GM12878 (cell line): ENCODE data around the gene YARS1. TPM values are rescaled to one million over a fixed set of nuclear protein-coding genes. Genes with fewer than 3 reads are reported as not detected.

ENCODE experiments used
- ATAC-seq: fragments of 200-7000 bp; cut with Tn5 transposase; 3 replicates; pipeline ENCODE4 v1.9.1; 2020; ENCODE audit warnings: mild to moderate bottlenecking, moderate library complexity
- BruUV-seq: library from RNA; stranded (reverse); fragments of 400-500 nt; replicated peaks from 2 replicates; lab custom pipeline; 2021; lab: Mats Ljungman, UMichigan
- CTCF ChIA-PET: fragments of 300-600 bp; sonication (Branson Sonifier 250); formaldehyde crosslinking; extraction: SDS; loops from one replicate; lab custom pipeline; 2021; ENCODE audit warnings: inconsistent platforms; lab: Yijun Ruan, JAX
- POLR2A ChIA-PET: fragments of 350-600 bp; formaldehyde crosslinking; extraction: SDS; loops from one replicate; lab custom pipeline; 2021; ENCODE audit warnings: inconsistent platforms; lab: Charles Lee
- RAD21 ChIA-PET: fragments of 300-600 bp; sonication (Branson Sonifier 250); formaldehyde crosslinking; loops from one replicate; lab custom pipeline; 2023; ENCODE audit warnings: antibody characterized with exemption; ENCODE audit not compliant: unreplicated experiment; lab: Charles Lee
- SMC1A ChIA-PET: fragments of 300-600 bp; sonication (Branson Sonifier 250); formaldehyde crosslinking; loops from one replicate; lab custom pipeline; 2023; ENCODE audit not compliant: unreplicated experiment, uncharacterized antibody; lab: Charles Lee
- DNase-seq: peaks from one replicate; pipeline ENCODE4 v3.0.0-alpha.2; 2011; ENCODE audit warnings: low read depth, low spot score
- FAIRE-seq: peaks from 3 replicates; lab custom pipeline; 2011; peaks lifted over from hg19 to GRCh38; lab: Jason Lieb, UNC
- H2AFZ ChIP-seq: 2 replicates; pipeline ENCODE4 v1.6.0; 2011; ENCODE audit warnings: low read depth, low read length, control low read depth; ENCODE audit not compliant: control insufficient read depth
- H3K27ac ChIP-seq: 2 replicates; pipeline ENCODE4 v1.5.1; 2011; ENCODE audit warnings: control low read depth; ENCODE audit not compliant: control insufficient read depth, insufficient read depth
- H3K27me3 ChIP-seq, 2 experiments: replicated peaks in 1 of 2; 2 replicates each; pipeline versions ENCODE4 v1.6.0 to v1.6.1; 2011; ENCODE audit warnings: low read length in 1 of 2; ENCODE audit not compliant: control insufficient read depth in 2 of 2, insufficient read depth in 2 of 2
- H3K36me3 ChIP-seq, 2 experiments: 2 replicates each; pipeline ENCODE4 v1.5.1; 2011; ENCODE audit warnings: low read length in 1 of 2; ENCODE audit not compliant: control insufficient read depth in 2 of 2, insufficient read depth in 2 of 2
- H3K4me1 ChIP-seq: 2 replicates; pipeline ENCODE4 v1.6.1; 2011; ENCODE audit warnings: mild to moderate bottlenecking, low read length, moderate library complexity, mixed read lengths; ENCODE audit not compliant: control insufficient read depth, insufficient read depth
- H3K4me2 ChIP-seq: 2 replicates; pipeline ENCODE4 v1.6.0; 2011; ENCODE audit warnings: control low read depth; ENCODE audit not compliant: control insufficient read depth, insufficient read depth
- H3K4me3 ChIP-seq: fragments of 200-600 bp; sonication (generic); 2 replicates; pipeline ENCODE4 v1.5.1; 2016
- H3K79me2 ChIP-seq: 2 replicates; pipeline ENCODE4 v1.6.0; 2011; ENCODE audit warnings: low read length; ENCODE audit not compliant: control insufficient read depth, insufficient read depth
- H3K9ac ChIP-seq: 2 replicates; pipeline ENCODE4 v1.8.0; 2011; ENCODE audit warnings: low read length, control low read depth, mixed read lengths; ENCODE audit not compliant: control insufficient read depth, insufficient read depth
- H3K9me3 ChIP-seq: replicated peaks from 3 replicates; pipeline ENCODE4 v1.5.1; 2011; ENCODE audit warnings: mild to moderate bottlenecking, low read length; ENCODE audit not compliant: control insufficient read depth, insufficient read depth
- H4K20me1 ChIP-seq: 2 replicates; pipeline ENCODE4 v1.6.0; 2011; ENCODE audit not compliant: control insufficient read depth, insufficient read depth
- BCL11A ChIP-seq: IDR thresholded peaks from 2 replicates; pipeline ENCODE4 v1.6.1; 2011; ENCODE audit warnings: low read depth, low read length
- E4F1 ChIP-seq: fragments of 450-650 bp; IDR thresholded peaks from 2 replicates; pipeline ENCODE4 v1.6.1; 2018; ENCODE audit warnings: borderline replicate concordance, mild to moderate bottlenecking; ENCODE audit not compliant: partially characterized antibody
- ELK1 ChIP-seq: IDR thresholded peaks from 2 replicates; pipeline ENCODE4 v1.6.1; 2012; ENCODE audit warnings: low read depth, low read length, improper control_type of control experiment
- MTA2 ChIP-seq: fragments of 450-650 bp; IDR thresholded peaks from 2 replicates; pipeline ENCODE4 v1.6.1; 2016; ENCODE audit warnings: low read depth, mild to moderate bottlenecking, moderate library complexity
- PAX8 ChIP-seq: fragments of 450-650 bp; IDR thresholded peaks from 2 replicates; pipeline ENCODE4 v1.6.1; 2017; ENCODE audit warnings: mild to moderate bottlenecking, moderate library complexity
- RB1 ChIP-seq: fragments of 450-650 bp; formaldehyde crosslinking; IDR thresholded peaks from 2 replicates; pipeline ENCODE4 v1.6.1; 2017; ENCODE audit warnings: mild to moderate bottlenecking, borderline replicate concordance
- RBBP5 ChIP-seq: fragments of 200-600 bp; sonication (generic); conservative IDR thresholded peaks from 2 replicates; pipeline ENCODE4 v1.6.1; 2016
- SRF ChIP-seq, 2 experiments: IDR thresholded peaks; 2 replicates each; pipeline ENCODE4 v1.6.1; 2011; ENCODE audit warnings: low read depth in 2 of 2, low read length in 2 of 2, mild to moderate bottlenecking in 1 of 2, moderate library complexity in 1 of 2
- STAT3 ChIP-seq: IDR thresholded peaks from 2 replicates; pipeline ENCODE4 v1.6.1; 2011; ENCODE audit warnings: low read depth, low read length, improper control_type of control experiment
- SUZ12 ChIP-seq: fragments of 200-600 bp; sonication (generic); IDR thresholded peaks from one replicate; pipeline ENCODE4 v1.6.1; 2018; ENCODE audit warnings: antibody characterized with exemption, mild to moderate bottlenecking; ENCODE audit not compliant: unreplicated experiment
- ZNF384 ChIP-seq: IDR thresholded peaks from 2 replicates; pipeline ENCODE4 v1.6.1; 2012; ENCODE audit warnings: low read depth, mild to moderate bottlenecking, low read length, improper control_type of control experiment, borderline replicate concordance
- WGBS: methylation state at CpG from one replicate; pipeline ENCODE4 v1.1.6; 2016; ENCODE audit warnings: low lambda C conversion rate; ENCODE audit not compliant: insufficient replicate concordance, insufficient coverage; ENCODE audit errors: missing lambda C conversion rate; 5-methylcytosine and 5-hydroxymethylcytosine counted together
- in situ Hi-C: fragments of 300-500 bp; cut with MboI; formaldehyde crosslinking; loops from 9 replicates; pipeline ENCODE4 v1.14.3; 2018; ENCODE audit warnings: mixed read lengths
- intact Hi-C: fragments of 100-400 bp; cut with micrococcal nuclease; formaldehyde crosslinking; loops from one replicate; pipeline ENCODE4 v1.14.2; 2022; ENCODE audit not compliant: unreplicated experiment
- polyA plus RNA-seq, 11 experiments: library from polyadenylated mRNA; depleted of rRNA in 4 of 11; unstranded in 6 of 11; stranded (reverse) in 5 of 11; fragments of >200 nt; fragmentation: Nextera tagmentation in 4 of 11; fragmentation: Illumina TruSeq in 1 of 11; extraction: Ambion mirVana in 4 of 11; extraction: Trizol in 1 of 11; gene quantifications; 1 replicate in 1 of 11; 2 replicates in 10 of 11; pipeline versions ENCODE4 v1.2.1 to v1.2.3, GENCODE V29; 2011 to 2016; ENCODE audit warnings: inconsistent platforms in 2 of 11, missing spikeins in 2 of 11, low read depth in 1 of 11
- total RNA-seq, 4 experiments: library from RNA; depleted of rRNA in 3 of 4; stranded (reverse); fragments of >200 nt in 3 of 4; fragmentation: Illumina TruSeq in 1 of 4; extraction: Trizol in 1 of 4; gene quantifications; 2 replicates each; pipeline versions ENCODE4 v1.2.1 to v1.2.3, GENCODE V29; 2013 to 2021

Gene YARS1
- total and polyA plus RNA-seq, 10 of the 15 experiments (the other 5 are each of a cell fraction or from before 2014, with no cell fraction given), result 39.9 to 202 (median 136) TPM

GRCh38 chr1:32727876-32728275 is 89.3 kb downstream of the YARS1 start:
- Histone ChIP-seq H4K20me1 (no peaks in the 10 kb centered on the region), H3K27me3 (peaks cover 0 to 1% of the 10 kb centered on the region in 2 experiments; a peak in 1 of 4 replicates), H3K4me1 (peaks cover 8% of the 10 kb centered on the region), H3K9me3 (no peaks in the 10 kb centered on the region), H3K79me2 (no peaks in the 10 kb centered on the region), H3K9ac (no peak overlapping the region), H2AFZ (no peak overlapping the region), H3K27ac (no peak overlapping the region), H3K36me3 (no peaks in the 10 kb centered on the region), H3K4me3 (no peak overlapping the region), H3K4me2 (no peak overlapping the region)
- ChIA-PET RAD21 (interaction anchor here (0.9 to 2.2 kb wide), 3 partner anchors 16 to 208 kb away, joined by 3 to 10 read pairs (median 6); no protein-coding TSS in a partner anchor), CTCF (interaction anchor here (1.0 to 1.4 kb wide), 4 partner anchors 15 to 41 kb away, joined by 3 to 4 read pairs (median 3); no protein-coding TSS in a partner anchor), SMC1A (no interaction called here), POLR2A (interaction anchor here (1.1 kb wide), 1 partner anchor 206 kb away, joined by 8 read pairs; no protein-coding TSS in a partner anchor)
- 100% methylated on average over 1 of the region's 1 CpG for WGBS
- in situ Hi-C loops (no loop called here), intact Hi-C loops (no loop called here)
- no peak for ATAC-seq
- DNase-seq, result no peak
- no peak for FAIRE-seq
- BruUV-seq, result no TSS peak
- no peak for TF ChIP-seq SUZ12
- TF ChIP-seq BCL11A, result no peak
- no peak for TF ChIP-seq E4F1
- no peak for TF ChIP-seq ZNF384
- no peak for TF ChIP-seq RB1
- no peak for TF ChIP-seq ELK1
- TF ChIP-seq STAT3, result no peak
- no peak for TF ChIP-seq SRF (IDR thresholded peaks at IDR 0.05; ENCODE audit: low read depth in 2 of 2, low read length in 2 of 2)
- TF ChIP-seq MTA2, result no peak
- no peak for TF ChIP-seq RBBP5
- TF ChIP-seq PAX8, result no peak
